GM15510 (cell line): ENCODE data around the gene ANKRD13D.
A peak's percentile ranks its signal among the peaks of the same experiment; 100 is the strongest.

Experiments
- POLR2A ChIP-seq: IDR thresholded peaks from 3 replicates; pipeline ENCODE4 v1.6.1; 2011; ENCODE audit warnings: borderline replicate concordance; ENCODE audit not compliant: insufficient read length; ENCODE audit errors: extremely low read depth

ANKRD13D gene

GRCh38 chr11:67277231-67277961 lies 11.7 kb upstream of the ANKRD13D start:
- peak; percentile 52 for TF ChIP-seq POLR2A

DNA sequence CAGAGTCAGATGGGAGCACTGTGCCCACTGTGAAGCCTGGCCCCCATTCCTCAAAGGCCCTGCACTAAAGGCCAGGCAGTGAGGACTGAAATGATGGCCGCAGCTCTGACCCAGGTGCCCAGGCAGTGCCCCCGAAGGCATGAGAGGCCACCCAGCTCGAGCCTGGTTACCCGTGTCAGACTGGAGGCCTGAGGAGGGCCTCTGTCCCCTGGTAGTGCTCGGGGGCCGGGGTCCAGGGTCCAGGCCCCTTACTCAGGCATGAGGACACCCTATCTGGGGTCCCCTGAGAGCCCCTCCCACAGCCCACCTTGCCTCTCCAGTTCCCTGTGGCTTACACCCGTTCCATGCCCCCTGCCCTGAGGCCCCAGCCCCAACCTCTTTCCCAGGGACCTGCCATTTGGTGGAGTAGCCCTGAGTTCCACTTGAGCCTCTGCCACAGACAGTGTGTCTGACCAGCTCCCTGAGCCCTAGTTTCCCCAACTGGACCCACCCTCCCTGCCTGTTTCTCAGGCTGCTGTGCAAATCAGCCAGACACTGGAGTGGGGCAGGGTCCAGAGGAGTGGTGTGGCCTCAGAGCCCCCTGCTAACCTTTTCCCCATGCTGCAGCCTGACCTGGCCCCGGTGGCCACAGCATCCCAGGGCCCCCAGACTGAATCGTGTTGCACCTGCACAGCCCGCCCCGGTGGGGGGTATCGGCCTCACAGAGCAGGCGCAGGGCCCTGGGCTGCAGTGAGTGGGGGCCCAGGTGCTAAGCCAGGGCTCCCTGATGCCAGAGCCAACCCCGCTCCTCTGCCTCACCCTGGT lies 10.8 kb upstream of the ANKRD13D start:
- no peak for TF ChIP-seq POLR2A

DNA sequence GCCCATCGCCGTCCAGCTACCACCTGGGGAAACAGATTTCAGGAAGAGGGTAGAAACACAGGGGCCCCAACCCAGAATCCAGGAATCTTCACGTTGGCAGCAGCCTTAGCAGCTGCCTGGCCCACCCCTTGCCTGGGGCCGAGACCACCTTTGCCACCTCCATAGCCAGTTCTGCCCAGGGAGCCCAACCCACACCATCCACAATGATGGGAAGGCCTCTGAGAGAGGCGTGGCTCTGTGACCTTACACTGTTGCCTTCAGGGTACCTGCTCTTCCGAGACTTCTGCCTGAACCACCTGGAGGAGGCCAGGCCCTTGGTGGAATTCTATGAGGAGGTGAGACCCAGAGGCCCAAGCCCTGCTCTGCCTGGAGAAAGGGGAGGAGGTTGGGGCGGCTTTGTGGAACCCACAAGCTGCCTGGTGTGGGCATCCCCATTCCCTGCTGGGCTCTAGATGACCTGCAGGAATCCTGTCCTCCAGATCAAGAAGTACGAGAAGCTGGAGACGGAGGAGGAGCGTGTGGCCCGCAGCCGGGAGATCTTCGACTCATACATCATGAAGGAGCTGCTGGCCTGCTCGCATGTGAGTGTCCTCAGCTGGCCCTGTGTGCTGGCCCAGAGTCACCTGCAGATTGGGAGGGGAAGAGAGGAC lies 10.0 kb upstream of the ANKRD13D start:
- no peak for TF ChIP-seq POLR2A

- TF ChIP-seq POLR2A, result no peak
Observed at GRCh38 chr11:67279589-67280340, 9.3 kb upstream of the ANKRD13D start.

- no peak for TF ChIP-seq POLR2A
Observed at GRCh38 chr11:67280341-67280787, 8.7 kb upstream of the ANKRD13D start.

GRCh38 chr11:67280788-67281551 lies 8.1 kb upstream of the ANKRD13D start:
- TF ChIP-seq POLR2A, result no peak

GRCh38 chr11:67281552-67282150 lies 7.5 kb upstream of the ANKRD13D start:
- no peak for TF ChIP-seq POLR2A

DNA sequence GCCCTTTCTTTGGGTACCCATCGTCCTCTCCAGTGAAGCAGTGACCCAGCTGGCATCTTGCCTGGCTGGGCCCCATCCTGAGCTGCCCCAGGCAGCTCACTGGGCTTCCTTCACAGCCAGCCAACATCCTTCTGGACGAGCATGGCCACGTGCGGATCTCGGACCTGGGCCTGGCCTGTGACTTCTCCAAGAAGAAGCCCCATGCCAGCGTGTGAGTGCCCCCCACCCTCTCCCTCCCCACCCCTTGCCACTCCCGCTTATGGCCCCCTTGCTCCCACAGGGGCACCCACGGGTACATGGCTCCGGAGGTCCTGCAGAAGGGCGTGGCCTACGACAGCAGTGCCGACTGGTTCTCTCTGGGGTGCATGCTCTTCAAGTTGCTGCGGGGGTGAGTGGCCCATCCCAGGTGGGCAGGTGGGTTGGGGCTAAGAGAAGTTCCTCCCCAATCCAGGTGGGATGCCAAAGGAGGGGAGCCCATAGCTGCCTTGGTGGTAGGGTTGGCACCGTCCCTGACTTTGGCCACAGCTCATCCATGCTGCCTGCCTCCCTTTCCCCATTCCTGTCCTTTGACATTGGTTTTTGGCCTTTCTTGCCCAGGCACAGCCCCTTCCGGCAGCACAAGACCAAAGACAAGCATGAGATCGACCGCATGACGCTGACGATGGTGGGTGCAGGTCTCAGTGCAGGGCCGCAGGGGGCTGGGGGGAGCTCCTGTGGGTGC lies 6.8 kb upstream of the ANKRD13D start:
- TF ChIP-seq POLR2A, result no peak

DNA sequence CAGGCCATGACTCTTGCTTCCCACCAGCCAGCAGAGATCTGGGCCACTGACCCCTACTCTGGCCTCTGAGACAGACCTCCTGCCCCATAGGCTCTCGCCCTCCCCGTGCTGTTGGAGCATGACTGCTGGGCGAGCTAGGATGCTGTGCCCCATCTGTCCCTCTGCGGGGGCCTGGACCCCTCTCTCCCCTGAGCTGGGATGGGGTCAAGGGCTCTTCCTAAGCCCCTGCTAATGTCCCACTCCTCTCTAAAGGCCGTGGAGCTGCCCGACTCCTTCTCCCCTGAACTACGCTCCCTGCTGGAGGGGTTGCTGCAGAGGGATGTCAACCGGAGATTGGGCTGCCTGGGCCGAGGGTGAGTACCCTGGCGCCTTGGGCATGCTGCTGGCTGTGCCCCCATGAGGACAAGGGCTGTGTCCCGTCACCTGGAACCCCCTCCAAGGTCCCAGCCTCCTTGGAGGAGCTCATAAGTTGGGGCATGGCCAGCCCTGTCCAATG lies 6.2 kb upstream of the ANKRD13D start:
- TF ChIP-seq POLR2A, result no peak

- TF ChIP-seq POLR2A, result no peak
Observed at GRCh38 chr11:67283481-67283963, 5.6 kb upstream of the ANKRD13D start.

DNA sequence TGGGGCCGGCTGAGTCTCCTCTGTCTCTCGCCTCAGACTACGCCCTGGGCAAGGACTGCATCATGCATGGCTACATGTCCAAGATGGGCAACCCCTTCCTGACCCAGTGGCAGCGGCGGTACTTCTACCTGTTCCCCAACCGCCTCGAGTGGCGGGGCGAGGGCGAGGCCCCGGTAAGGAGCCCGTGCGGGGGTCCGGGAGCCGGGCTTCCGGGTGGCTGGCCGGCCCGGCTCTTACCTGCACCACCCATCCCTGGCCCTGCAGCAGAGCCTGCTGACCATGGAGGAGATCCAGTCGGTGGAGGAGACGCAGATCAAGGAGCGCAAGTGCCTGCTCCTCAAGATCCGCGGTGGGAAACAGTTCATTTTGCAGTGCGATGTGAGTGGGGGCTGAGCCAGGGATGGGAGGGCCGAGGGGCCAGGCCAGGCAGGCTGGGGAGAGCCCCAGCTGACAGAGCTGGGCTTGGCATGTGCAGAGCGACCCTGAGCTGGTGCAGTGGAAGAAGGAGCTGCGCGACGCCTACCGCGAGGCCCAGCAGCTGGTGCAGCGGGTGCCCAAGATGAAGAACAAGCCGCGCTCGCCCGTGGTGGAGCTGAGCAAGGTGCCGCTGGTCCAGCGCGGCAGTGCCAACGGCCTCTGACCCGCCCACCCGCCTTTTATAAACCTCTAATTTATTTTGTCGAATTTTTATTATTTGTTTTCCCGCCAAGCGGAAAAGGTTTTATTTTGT lies 4.1 kb upstream of the ANKRD13D start:
- no peak for TF ChIP-seq POLR2A

DNA sequence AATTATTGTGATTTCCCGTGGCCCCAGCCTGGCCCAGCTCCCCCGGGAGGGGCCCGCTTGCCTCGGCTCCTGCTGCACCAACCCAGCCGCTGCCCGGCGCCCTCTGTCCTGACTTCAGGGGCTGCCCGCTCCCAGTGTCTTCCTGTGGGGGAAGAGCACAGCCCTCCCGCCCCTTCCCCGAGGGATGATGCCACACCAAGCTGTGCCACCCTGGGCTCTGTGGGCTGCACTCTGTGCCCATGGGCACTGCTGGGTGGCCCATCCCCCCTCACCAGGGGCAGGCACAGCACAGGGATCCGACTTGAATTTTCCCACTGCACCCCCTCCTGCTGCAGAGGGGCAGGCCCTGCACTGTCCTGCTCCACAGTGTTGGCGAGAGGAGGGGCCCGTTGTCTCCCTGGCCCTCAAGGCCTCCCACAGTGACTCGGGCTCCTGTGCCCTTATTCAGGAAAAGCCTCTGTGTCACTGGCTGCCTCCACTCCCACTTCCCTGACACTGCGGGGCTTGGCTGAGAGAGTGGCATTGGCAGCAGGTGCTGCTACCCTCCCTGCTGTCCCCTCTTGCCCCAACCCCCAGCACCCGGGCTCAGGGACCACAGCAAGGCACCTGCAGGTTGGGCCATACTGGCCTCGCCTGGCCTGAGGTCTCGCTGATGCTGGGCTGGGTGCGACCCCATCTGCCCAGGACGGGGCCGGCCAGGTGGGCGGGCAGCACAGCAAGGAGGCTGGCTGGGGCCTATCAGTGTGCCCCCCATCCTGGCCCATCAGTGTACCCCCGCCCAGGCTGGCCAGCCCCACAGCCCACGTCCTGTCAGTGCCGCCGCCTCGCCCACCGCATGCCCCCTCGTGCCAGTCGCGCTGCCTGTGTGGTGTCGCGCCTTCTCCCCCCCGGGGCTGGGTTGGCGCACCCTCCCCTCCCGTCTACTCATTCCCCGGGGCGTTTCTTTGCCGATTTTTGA lies 3.3 kb upstream of the ANKRD13D start:
- no peak for TF ChIP-seq POLR2A
